HG03442 (cell line): Measurements from ENCODE around the gene UBR1.
"Not testable (repeated sequence)": the region's sequence is repeated elsewhere in the genome, so short reads cannot be mapped to it uniquely, and the experiment has no call there.

Source experiments
- ATAC-seq: cut with Tn5 transposase; IDR thresholded peaks from one replicate; pipeline ENCODE4 v1.9.1; 2021; ENCODE audit warnings: mild to moderate bottlenecking, moderate library complexity; ENCODE audit not compliant: unreplicated experiment

Gene UBR1

DNA sequence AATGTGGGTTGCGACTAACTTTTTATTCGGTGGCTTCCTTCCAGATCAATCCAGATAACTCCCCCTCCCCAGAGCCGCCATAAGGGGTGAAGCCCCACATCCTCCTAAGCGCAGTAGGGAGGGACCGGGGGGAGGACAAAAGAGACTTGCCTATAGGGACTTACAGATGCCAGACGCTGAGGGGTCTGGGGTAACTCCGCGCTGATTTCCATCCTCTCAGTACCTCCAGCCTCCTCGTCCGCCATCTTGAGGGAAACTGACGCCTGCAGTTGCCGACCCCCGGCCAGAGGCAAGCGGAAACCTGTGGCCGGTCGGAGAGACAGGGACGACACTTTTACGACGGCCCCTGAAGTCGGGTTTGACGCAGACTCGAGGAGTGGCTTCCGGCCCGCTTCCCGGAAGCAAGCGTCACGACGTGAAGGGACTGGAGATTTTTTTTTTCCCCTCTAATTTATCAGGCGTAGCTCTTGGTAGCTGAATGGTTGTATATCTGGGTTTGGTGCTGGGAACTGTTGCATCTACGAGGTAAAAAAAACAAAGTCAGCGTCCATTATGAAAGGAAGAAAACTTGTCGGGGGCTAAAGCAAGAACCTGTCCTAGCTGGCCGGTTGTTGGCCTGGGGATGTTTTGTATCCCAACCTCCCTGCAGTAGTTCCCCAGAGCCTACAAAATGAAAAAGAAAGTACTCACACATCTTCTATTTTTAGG, at the start of gene UBR1:
Gene UBR1, minus strand, starts transcription at position 261 of the 708 bp plus-strand sequence. Its CDS starts 16 bp downstream, at position 245.
- peak; percentile 87 for ATAC-seq

DNA sequence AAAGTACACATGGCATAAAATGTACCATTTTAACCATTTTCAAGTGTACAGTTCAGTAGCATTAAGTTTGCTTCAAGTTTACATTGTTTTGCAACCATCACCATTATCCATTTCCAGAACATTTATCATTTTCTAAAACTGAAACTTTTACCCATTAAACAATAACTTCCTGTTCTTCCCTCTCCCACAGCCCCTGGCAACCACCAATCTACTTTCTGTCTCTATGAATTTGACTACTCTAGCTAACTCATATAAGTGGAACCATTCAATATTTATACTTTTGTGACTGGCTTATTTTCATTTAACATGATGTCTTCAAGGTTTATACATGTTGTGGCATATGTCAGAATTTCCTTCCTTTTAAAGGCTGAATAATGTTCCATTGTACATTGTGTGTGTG, 47.4 kb upstream of the UBR1 start:
- ATAC-seq, result no peak

DNA sequence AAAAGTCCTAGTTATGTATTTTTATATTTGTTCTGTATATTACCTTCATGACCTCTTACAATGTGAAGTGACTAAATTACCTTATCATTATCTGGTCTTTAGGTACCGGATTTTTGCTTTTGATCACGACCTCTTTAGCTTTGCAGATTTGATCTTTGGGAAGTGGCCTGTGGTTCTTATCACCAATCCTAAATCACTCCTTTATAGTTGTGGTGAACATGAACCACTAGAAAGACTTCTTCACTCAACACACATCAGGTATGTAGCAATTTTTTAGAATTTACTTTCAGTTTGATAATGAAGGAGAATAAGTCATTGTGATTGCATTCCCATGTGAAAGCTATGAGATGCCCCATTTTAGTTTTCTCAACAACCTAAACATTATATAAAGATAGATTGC, 45.9 kb upstream of the UBR1 start:
- ATAC-seq, result no peak

DNA sequence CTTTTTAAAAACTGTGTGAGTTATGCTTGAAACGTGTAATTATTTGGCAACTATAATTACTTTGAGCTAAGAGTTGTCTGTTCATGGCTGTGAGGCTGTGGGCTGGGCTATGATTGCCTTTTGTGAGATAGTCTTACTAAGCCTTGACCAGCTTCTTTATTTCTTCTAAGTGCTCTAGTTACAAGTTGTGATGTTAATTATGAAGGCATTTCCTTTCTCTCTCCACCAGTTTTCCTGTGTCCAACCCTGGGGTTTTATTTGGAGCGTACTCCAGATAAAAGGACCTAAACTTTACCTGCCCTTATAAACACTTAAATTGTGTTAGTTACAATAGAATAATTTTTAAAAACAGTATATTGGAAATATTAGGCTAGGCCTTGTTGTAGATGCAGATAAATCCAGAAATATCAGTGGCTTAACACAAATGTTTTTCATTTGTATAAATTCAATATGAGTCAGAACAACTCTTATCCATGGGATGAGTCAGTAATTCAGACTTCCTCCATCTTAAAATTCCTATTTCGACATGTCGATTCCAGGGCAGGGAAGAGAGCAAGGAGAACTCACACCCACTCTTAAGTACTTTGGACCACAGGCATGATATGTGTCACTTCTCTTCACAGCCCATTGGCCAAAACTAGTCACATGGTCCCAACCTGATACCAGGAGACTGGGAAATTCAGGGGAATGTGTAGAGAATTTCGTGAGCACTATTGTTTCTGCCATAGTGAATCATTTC, 44.5 kb upstream of the UBR1 start:
- ATAC-seq, result no peak

DNA sequence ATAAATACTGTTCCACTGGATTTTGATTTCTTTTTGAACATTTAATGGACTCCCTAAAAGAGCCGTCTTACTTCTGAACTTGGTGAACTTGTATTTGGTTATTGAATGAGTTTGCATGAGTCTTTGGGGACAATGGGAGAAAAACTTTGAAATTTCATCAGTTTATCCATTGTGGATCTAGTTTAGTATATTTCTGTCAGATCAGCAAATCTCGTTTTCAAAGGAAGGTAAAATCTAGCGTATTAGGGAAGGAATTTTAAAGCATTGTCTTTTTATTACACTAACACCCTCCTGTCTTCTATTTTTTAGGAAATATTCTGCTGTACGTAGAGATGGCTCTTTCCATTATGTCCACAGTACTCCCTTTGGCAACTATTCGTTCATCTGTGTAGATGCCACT, 40.3 kb upstream of the UBR1 start:
- ATAC-seq, result no peak

DNA sequence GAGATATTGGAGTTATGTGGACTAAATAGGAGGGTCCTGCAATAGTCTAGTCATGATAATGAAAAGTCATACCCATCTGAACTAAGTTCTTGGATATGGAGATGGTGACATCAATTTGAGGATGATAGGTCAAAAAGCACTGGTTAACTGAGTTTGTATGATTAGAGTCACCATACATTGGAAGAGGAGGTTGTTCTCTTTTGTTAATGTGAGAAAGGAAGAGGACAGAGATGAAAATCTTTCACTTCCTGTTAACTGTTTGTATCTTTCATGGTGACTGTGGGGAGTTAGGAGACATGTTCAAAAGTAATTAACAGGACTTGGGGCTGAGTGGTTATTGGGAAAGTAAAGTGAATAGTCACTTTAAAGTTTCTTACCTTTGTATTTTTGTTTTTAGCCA, 38.7 kb upstream of the UBR1 start:
- no peak for ATAC-seq

DNA sequence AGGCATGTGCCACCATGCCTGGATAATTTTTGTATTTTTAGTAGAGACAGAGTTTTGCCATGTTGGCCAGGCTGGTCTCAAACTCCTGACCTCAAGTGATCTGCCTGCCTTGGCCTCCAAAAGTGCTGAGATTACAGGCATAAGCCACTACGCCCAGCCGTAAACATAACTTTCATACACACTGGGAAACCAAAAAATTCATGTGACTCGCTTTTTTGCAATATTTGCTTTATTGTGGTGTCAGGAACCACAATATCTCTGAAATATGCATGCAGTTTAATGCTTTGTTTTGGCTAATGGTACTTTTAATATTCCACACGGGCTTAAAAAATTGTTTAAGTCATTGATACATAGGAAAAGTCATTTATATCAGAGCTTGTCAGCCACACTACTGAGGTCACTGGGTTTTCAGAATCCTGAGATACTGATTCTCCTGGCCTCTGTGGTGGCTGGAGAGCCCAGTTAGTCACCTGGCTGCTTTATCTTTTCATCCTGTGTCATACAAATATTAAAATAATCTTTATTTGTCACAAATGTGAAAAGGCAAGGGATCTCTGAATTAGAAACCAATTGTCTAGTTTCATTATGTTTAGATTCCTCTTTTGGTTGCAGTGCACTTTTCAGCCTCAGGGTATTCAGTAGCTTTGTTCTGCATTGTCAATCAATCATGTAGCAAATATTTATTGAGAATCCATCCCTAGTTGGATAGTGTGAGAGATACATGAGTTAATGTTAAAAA, 37.5 kb upstream of the UBR1 start:
- no peak for ATAC-seq

DNA sequence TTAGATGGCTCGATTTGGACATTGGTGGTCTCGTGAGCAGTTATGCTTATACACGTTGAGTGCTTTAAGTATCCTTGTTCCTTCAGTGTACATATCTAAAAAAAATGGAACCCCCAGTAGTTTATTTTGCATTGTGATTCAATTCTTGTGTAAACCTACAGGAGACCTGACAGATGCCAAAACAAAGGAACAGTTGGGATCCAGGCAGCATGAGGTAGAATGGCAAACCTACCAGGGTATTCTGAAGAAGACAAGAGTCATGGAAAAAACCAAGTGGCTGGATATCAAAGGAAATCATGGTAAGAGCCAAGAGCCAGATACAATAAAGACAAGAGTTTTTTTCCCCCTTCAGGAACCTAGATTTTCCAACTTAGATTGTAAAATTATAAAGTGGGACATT, 29.5 kb upstream of the UBR1 start:
- ATAC-seq, result no peak

DNA sequence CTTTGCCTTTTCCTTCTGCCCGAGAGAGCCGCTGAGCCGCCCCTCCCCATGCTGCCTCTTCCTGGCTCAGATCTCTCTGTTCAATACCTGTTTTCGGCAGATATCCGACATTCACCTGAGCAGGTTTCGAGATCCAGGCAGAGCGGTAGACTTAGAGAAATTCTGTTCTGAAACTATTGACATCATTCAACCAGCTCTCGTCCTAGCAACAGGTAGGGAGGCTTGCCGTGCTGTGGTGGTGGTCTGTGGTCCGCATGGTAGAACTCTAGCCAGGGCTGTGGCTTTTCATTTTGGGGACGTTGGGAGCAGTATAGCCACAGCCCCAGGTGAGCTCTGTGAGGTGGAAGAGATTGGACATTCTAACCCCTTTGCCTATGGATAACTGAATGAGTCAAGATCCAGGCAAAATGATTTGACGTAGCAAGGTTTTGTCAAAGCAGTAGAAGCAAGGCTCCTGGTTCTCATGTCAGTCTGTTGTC, 28.4 kb upstream of the UBR1 start:
- no peak for ATAC-seq

DNA sequence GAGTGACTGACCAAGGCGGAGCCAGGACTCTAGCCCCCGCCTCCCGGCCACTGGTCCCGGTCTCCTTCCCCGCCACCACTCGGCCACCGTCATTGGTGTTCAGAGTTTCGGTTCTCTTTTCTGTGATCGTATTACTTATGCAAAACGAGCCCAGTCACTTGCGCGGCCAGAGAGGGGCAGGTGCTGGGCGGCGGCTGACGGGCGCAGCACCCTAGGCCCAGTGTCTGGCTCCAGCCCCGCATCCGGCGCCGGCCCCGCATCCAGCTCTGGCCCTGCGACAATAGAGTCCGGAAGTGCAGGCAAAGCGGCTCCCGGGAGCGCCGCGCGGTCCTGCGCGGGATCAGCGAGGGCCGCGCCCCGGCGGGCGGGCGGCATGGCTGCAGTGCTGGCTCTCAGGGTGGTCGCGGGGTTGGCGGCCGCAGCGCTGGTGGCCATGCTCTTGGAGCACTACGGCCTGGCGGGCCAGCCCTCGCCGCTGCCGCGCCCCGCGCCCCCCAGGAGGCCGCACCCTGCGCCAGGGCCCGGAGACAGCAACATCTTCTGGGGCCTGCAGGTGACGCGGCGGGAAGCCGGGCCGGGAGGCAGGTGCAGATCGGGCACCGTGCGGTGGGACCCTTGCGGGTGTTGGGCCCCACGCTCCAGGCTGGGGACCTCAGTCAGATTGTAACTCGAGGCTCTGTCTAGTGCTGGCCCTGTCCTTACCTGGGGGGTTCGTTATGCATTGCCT, 27.8 kb upstream of the UBR1 start, which contains the start of gene TMEM62:
Gene TMEM62, plus strand, starts transcription at position 157 of the 727 bp plus-strand sequence. Its CDS starts 217 bp downstream, at position 374.
- peak; percentile 85 for ATAC-seq

DNA sequence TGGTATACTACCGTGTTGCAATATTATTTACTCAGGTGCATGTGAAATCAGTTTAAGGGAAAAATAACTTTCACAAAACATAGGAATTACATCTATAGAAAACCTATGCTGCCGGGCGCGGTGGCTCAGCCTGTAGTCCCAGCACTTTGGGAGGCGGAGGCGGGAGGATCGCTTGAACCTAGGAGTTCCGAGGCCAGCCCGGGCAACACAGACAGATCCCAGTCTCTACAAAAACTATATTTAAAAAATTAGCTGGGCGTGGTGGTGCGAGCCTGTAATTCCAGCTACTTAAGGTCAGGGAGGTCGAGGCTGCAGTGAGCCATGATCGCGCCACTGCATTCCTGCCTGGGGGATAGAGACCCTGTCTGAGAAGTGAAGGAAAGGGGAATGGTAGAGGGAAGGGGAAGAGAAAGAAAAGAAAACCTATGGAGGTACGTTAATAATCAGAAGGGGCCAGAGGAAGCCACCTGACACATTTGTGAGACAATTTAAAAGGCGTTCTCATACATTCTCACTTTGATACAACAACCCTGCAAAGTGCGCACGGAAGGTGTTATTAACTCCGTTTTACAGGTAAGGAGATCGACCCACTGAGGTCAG, 27.1 kb upstream of the UBR1 start:
- ATAC-seq, result no peak

DNA sequence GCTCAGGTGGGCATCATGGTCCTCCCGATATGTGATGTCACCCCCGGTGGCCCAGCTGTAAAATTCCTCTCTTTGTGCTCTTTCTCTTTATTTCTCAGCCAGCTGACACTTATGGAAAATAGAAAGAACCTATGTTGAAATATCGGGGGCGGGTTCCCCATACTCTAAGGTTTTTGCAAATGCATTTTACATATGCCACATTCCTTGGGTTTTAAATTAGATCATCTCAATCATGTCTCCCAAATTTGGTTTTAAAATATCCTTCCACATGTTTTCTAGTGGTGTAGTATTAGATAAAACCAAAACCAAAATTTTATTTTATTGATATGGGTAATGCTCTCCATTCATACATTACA, 23.1 kb upstream of the UBR1 start:
- ATAC-seq, result no peak

DNA sequence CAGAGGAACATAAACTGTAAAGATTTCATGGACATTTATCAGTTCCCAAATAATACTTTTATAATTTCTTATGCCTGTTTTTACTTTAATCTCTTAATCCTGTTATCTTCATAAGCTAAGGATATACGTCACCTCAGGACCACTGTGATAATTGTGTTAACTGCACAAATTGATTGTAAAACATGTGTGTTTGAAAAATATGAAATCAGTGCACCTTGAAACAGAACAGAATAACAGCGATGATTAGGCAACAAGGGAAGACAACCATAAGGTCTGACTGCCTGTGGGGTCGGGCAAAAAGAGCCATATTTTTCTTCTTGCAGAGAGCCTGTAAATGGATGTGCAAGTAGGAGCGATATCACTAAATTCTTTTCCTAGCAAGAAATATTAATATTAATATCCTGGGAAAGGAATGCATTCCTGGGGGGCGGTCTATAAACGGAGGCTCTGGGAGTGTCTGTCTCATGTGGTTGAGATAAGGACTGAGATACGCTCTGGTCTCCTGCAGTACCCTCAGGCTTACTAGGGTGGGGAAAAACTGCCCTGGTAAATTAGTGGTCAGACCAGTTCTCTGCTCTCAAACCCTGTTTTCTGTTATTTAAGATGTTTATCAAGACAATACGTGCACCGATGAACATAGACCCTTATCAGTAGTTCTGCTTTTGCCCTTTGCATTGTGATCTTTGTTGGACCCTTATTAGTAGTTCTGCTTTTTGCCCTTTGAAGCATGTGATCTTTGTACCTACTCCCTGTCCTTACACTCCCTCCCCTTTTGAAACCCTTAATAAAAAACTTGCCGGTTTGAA, 22.5 kb upstream of the UBR1 start:
- not testable (repeated sequence) for ATAC-seq

DNA sequence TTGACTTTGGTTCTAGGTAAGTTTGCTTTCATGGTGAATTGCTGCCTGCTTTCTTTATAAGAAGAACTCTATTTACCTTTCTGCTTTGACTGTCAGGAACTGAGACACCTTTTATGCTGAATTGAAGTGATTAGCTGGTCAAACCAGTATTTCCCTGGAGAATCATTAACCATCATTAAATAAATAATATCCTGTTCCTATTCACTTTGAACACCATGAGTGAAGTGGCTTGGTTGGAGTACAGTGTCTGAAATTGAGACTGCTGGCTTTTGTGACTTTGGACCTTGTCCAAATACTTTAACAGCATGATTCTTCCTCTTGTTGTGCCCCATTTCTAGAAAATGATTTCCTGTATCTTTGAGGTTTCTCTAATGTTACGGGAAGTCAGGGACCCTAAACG, 21.9 kb upstream of the UBR1 start:
- ATAC-seq, result no peak

DNA sequence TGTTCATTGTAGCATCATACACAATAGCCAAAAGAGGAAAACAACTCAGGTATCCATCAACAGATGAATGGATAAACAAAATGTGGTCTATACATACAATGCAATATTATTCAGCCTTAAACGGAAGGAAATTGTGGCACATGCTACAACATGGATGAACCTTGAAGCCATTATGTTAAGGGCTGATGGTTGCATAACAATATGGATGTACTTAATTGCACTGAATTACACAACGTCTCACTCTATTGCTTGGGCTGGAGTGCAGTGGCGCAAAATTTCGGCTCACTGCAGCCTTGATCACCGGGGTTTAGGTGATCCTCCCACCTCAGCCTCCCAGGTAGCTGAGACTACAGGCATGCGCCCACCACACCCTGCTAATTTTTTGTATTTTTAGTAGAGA, 20.5 kb upstream of the UBR1 start:
- ATAC-seq, result no peak

DNA sequence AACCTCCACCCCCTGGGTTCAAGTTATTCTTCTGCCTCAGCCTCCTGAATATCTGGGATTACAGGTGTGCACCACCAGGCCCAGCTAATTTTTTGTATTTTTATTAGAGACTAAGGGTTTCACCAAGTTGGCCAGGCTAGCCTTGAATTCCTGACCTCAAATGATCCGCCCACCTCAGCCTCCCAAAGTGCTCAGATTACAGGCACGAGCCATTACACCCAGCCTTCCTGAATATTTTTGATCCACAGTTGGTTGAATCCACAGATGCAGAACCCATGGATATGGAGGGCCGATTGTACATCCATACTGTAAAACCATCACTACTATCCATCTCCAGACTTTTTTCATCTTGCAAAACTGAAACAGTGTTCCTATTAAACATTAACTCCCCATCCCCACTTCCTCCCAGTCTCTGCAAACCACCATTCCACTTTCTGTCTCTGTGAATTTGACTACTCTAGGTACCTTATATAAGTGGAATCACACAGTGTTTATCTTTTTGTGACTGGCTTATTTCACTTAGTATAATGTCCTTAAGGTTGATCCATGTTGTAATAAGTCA, 19.3 kb upstream of the UBR1 start:
- no peak for ATAC-seq

DNA sequence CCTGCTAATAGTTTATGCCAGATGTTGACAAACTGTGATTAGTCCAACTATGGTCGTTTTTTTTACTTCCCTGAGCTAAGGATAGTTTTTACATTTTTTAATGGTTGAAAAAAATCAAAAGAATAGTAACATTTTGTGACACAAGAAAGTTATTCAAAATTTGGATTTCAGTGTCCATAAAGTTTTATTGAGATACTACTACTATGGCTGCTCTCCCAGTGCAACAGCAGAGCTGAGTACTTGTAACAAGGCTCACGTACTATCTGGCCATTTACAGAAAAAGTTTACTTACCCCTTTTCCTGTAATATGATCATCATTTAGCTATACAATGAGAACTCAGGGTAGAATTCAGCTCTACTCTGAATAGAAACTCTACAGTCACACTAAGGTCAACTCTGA, 16.0 kb upstream of the UBR1 start:
- ATAC-seq, result no peak

DNA sequence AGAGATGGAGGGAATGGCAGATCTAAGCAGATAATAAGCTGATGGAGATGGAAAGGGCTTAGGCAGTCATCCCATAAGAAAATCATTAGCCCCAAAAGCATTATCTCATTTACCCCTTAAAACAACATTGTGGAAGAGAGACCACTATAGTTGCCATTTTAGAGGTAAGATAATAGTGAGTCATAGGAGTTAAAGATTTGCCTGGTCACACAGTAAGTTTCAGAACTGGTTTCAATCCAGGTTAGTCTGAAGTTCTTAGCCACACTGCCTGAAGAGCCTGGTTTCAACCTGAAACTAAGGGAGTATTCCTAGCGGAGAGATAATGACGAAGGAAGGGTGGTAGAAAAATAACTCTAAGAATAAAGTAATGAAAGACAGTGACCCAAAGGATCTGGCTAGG, 13.0 kb upstream of the UBR1 start:
- ATAC-seq, result no peak

DNA sequence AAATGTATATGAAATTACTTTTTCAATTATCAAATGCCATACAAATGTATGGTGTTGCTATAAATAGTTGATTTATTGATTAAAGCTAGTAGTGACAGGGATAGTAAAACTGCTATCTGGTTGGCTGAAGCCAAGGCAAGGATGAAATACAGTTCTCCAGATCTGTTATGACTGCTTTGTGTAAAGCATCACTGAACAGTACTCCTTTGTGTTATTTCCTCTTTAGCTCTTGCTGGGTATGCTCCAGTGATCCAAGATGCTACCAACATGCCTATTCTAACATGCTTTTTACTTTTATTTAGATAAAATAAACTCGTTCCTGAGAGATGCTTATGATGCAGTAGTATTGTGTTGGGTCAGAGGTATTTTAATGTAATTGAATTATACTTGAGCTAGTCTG, 12.4 kb upstream of the UBR1 start:
- ATAC-seq, result no peak

DNA sequence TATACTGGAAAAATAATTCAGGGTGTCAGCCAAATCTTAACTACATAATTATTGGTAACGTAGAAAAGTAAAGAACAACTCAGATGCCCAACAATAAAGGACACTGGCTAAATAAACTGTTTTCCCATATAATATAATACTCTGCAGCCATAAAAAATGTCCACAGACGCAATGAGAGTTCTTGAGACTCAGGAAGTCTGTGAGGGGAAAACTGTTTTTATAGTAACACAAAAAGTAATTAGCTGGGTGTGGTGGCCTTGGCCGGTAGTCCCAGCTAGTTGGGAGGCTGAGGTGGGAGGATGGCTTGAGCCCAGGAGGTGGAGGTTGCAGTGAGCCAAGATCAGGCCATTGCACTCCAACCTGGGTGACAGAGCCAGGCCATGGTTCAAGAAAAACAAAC, 5.5 kb upstream of the UBR1 start:
- ATAC-seq, result no peak
